GDM1 (cell line): ENCODE data around the gene LCE2A.
"Not testable (repeated sequence)": the region's sequence is repeated elsewhere in the genome, so short reads cannot be mapped to it uniquely, and the experiment has no call there.

ENCODE experiments used
- DNase-seq: peaks from one replicate; lab custom pipeline; 2025; lab: John Stamatoyannopoulos, UW

The LCE2A gene, protein sequence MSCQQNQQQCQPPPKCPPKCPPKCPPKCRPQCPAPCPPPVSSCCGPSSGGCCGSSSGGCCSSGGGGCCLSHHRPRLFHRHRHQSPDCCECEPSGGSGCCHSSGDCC

DNA sequence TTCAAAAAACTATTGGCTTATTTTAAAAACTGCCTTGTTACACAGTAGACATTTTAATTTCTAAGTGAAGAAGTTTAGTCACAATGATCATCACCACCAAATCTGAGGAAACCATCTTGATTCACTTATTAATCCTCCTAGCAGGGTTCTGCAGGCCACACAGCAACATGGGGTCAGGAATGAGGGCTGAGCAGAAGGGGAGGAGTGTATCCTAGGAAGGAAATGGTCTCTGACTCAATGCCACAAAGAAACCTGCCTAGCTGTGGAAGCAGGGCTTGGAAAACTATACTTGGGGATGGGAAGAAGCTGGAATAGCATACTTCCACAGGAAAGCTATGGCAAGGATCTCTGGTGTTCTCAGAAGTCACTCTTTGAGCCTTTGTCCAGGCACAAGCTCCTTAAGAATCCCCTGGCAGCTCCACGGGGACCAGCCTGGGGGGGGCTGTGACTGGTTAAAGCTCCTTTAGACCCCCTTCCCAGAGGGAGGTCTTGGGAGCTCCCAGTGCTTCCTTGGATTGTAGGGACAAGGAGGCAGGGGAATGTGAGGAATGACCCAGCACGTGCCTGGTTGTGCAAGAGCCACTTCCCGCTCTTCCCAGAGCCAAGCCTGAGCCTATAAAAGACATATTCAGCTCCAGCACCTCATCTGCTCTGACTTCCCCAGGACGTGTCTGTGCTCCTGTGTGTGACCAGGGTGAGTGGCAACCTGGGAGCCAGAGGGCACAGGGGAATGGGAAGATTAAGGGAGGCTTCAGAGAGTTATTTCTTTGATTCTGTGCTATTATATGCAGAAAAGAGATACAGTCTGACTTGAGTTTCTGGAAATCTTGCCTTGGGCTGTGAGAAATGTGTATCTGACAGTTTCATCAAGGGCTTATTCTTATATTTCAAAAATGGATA is at the start of gene LCE2A:
LCE2A (plus strand) TSS at position 645 of the 900 bp plus-strand sequence. CDS start 557 bp downstream, outside the sequence.
- no peak for DNase-seq

DNA sequence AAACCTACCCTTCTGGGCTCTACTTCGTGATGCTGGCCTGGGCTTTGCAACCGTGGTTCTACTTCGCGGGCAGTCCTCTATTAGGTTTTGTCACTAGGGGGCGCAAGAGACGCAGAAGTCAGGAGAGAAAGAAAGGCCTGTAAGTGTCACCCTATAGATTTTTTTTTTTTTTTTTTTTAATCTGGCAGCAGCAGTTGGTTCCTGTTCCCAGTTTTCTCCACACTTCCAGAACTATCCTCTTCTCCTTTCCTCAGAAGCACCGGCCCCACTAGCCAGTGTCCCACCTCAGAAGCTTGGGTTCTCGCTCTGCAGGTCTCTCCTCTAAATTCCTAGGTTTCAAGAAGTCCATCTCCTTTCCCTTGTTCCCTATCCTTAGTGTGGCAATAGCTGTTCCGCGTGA is 44.0 kb upstream of the LCE2A start:
- peak; percentile 19 for DNase-seq

DNA sequence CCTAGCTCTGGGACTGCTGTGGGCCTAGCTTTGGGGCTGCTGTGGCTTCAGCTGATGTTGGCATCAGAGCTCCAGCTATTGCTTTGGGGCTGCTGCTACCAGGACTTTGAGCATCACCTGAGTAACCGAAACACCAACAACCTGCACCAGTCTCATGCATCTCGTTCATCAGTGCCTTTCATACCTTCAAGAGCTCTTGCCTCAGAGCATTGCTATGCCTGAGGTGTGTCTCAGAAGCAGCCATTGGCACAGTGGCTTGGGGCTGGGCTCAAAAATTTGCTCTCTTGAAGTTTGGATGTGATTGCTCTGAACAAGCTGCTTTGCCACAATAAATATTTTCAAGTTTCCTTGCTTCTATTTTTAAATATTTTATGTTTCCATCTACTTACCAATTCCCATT is 41.7 kb upstream of the LCE2A start:
- no peak for DNase-seq

DNA sequence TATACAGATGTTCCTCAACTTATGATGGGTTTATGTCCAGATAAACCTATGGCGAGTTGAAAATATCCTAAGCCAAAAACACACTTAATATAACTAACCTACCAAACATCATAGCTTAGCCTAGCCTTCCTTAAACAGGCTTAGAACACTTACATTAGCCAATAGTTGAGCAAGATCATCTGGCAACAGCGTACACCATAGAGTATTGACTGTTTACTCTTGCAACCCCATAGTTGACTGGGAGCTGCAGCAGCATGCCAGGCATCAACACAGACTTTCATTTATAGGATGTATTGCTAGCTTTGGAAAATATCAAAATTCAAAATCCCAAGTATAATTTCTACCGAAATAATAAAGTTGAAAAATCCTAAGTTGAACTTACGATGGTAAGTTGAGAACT is 40.5 kb upstream of the LCE2A start:
- DNase-seq = no peak

DNA sequence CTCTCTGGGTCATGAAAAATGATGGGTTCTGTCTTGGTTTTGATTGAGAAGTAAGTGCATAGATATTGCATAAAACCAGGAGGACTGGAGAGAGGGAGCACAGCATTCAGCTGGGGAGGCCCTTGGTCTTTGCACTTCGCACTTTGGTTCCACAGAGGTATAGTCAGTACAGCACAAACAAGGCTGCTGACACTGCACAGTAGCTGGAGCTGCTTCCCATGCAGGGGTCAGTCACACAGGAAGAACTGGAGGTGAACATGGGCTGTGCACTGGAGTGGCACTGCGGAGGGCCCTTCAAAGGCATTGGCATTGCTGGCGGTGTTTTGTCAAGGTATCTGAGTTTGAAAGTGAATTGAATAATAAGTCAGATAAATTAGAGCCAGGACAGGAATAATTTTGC is 39.5 kb upstream of the LCE2A start:
- DNase-seq = no peak

DNA sequence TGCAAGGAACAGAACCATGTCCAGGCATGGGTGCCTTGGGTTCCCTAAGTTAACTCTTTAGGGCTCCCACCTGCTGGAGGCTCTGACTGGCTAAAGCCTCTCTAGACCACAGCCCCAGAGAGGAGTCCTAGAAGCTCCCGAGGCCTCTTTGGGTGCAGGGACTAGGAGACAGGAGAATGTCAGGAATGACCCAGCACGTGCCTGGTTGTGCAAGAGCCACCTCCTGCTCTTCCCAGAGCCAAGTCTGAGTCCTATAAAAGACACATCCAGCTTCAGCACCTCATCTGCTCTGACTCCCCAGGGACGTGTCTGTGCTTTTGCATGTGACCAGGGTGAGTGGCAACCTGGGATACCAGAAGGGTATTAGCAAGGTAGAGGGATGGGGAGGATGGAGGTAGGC is 35.0 kb upstream of the LCE2A start, which contains the start of gene LCE2D:
LCE2D (plus strand) TSS at position 283 of the 400 bp plus-strand sequence. CDS start 726 bp downstream, outside the sequence.
- DNase-seq = no peak

DNA sequence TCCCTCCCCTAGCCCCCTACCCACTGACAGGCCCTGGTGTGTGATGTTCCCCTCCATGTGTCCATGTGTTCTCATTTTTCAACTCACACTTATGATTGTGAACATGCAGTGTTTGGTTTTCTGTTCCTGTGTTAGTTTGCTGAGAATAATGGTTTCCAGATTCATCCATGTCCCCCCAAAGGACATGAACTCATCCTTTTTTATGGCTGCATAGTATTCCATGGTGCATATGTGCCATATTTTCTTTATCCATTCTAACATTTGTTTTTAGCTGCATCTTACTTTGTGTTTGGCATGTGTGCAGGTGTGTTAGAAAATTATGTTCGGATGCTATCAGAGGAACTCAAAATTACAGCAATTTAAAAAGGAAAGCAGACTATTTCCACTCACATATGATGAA is 32.0 kb upstream of the LCE2A start:
- DNase-seq = not testable (repeated sequence)

DNA sequence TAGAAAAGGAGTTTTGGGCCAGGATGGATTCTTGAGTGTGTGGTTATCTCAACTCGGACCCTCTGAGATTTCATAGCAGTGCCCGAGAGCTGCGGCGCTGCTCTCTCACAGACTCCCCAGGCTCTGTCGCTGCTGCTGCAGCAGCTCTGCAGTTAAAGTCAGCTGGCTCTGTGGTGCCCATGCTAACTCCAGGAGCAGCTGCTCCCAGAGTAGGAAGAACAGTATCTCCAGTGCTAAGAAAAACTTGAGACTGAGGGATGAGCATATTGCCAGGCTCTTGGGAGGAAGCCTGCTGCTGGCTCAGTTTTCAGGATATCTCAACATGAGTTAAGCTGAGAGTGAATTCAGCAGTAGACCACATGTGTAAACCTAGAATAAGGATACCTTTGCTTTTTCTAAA is 30.5 kb upstream of the LCE2A start:
- no peak for DNase-seq

DNA sequence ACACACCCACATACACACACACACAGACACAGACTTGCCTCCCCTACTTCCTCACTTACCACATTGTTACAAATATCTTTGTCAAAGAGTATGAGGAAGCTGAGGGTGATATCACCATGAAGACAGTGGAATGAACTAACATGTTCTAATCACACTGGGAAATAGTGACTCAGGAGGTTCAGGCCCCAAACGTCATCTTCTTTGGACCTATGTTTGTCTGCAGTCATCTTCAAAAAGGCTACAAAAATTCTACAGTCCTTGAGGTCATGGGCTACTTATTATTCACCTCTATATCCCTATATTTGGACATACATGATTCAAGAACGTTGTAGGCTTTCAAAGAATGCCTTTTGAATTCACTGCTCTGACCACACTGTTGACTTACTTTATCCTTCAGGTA is 25.1 kb upstream of the LCE2A start:
- no peak for DNase-seq

DNA sequence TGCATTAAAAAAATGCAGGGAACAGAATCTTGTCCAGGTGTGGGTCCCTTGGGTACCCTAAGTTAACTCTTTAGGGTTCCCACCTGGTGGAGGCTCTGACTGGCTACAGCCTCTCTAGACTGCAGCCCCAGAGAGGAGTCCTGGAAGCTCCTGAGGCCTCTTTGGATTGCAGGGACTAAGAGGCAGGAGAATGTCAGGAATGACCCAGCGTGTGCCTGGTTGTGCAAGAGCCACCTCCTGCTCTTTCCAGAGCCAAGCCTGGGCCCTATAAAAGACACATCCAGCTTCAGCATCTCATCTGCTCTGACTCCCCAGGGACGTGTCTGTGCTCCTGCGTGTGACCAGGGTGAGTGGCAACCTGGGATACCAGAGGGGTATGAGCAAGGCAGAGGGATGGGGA is 23.2 kb upstream of the LCE2A start, which contains the start of gene LCE2C:
LCE2C (plus strand) TSS at position 297 of the 400 bp plus-strand sequence. CDS start 737 bp downstream, outside the sequence.
- DNase-seq = not testable (repeated sequence)

DNA sequence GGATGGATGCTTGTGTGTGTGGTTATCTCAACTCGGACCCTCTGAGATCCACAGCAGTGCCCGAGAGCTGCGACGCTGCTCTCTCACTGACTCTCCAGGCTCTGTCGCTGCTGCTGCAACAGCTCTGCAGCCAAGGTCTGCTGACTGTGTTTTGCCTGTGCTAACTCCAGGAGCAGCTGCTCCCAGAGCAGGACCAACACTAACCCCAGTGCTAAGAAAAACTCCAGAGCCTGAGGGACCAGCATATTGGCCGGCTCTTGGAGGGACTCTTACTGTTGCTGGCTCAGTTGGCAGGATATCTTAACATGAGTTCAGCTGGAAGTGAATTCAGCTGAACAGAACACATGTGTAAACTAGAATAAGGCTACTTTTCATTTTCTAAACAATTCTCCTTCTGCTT is 18.7 kb upstream of the LCE2A start:
- no peak for DNase-seq

DNA sequence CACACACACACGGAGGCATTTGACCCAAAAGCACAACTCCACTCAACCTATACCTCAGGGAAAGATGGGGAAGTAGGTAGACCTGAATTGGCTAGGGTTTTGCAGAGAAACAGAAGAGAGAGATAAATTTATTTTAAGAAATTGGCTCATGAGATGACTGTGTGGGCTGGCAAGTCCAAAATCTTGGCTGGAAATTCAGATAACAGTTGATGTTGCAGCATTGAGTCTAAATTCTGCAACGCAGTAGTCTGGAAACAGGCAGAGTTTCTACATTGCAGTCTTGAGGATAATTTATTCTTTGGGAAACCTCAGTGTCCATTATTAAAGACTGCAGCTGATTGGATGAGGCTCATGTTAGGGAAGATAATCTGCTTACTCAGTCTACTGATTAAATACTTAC is 16.5 kb upstream of the LCE2A start:
- no peak for DNase-seq

DNA sequence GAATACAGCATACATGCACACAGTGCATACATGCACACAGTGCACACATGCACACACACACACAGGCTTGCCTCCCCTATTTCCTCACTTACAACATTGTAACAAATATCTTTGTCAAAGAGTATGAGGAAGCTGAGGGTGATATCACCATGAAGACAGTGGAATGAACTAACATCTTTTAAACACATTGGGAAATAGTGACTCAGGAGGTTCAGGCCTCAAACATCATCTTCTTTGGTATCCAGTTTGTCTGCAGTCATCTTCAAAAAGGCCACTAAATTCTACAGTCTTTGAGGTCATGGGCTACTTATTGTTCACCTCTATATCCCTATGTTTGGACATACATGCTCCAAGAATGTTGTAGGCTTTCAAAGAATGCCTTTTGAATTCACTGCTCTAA is 14.3 kb upstream of the LCE2A start:
- DNase-seq = no peak

DNA sequence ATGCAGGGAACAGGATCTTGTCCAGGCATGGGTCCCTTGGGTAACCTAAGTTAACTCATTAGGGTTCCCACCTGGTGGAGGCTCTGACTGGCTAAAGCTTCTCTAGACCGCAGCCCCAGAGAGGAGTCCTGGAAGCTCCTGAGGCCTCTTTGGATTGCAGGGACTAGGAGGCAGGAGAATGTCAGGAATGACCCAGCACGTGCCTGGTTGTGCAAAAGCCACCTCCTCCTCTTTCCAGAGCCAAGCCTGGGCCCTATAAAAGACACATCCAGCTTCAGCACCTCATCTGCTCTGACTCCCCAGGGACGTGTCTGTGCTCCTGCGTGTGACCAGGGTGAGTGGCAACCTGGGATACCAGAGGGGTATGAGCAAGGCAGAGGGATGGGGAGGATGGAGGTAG is 12.3 kb upstream of the LCE2A start, which contains the start of gene LCE2B:
LCE2B (plus strand) TSS at position 301 of the 400 bp plus-strand sequence. CDS start 721 bp downstream, outside the sequence.
- DNase-seq = not testable (repeated sequence)

DNA sequence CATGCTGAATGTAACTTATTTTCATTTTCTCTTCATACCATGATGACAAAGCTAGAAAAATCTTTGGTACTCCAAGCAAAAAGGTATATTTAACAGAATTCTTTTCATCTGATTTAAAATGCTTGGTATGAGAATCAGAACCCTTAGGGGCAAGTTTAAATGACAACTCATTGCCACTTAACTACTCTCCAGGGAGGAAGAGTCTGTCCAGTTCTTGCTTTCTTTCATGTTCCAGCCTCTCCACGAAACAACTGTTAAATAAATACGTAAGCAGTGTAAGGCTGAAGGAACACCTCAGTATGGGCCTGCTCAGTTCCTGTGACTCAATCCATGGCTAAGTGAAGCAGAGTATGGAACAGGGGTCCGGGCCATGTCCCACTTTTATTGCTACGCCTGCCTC is 1.6 kb downstream of the LCE2A start:
- DNase-seq = no peak

DNA sequence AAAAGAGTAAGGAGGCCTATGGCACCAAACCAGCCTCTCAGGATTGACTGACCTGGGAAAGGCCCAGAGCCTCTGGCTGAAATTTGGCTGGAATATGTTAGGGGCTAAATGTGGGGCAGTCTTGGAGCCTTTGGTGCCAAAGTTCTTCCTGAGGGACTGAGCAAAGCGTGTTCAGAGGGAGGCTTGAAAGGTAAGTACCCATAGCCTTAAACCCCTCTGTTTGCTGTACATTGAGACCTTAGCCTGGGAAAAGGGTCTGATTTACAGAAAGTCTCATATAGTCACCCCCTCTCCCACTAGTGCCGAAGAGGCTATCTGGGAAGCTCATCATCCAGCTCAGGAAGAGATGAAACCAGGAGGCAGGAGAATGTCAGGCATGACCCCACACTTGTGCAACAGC is 9.7 kb downstream of the LCE2A start, which contains the start of gene LCE4A:
LCE4A (plus strand) TSS at position 301 of the 400 bp plus-strand sequence. CDS start 916 bp downstream, outside the sequence.
- no peak for DNase-seq

DNA sequence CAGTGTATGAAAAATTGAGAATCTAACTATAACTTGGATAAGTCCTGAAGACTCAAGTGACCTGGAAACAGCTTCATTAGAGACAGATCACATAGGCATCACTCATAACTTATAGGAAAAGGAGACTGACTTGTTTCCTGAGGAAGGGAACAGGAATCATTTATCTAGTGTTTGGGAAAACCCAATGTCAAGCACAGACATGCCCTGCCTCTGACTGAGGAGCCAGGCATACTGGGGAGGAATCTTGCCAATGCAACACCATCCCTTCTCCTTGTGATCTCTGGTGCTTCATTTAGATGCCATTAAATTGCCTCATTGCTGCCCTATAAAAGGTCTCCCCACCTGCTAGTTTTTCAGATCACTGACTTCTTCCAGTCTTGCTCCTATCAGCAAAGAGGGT is 20.1 kb downstream of the LCE2A start:
- no peak for DNase-seq

DNA sequence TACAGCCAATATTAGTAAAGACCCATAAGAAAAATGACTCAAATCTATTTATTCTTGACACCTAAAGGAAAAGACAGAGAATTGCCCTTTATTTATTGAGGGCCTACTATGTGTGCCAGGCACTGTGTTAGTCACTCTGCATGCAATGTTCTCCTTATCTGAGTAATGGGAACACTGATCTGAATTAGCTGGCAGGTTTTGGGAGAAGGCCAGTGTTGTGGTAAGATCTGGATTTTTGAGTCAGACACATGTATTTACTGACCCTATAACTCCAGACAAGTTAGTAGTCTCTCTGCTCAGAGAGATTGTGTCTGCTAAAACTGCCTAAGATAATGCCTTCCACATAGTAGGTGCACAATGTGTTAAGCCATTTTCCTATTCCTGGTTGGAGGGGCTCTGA is 27.1 kb downstream of the LCE2A start:
- no peak for DNase-seq

DNA sequence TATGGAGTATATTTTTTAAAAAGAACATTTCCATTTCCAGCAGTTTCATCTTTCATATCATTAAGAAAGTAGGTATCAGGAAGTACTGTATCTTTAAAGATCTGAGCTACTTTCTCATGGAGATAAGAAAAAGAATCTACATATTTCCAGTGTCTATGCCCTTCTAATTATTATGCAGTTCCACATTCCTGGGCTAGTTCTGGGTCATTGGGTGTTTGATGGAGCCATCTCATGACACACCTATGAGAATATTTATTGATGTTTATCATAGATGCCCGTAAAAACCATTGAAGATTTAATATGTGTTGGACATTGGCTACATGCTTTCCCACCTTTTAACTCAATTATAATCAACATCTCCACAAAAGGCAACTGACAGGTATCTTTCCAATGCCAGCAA is 30.8 kb downstream of the LCE2A start:
- no peak for DNase-seq

DNA sequence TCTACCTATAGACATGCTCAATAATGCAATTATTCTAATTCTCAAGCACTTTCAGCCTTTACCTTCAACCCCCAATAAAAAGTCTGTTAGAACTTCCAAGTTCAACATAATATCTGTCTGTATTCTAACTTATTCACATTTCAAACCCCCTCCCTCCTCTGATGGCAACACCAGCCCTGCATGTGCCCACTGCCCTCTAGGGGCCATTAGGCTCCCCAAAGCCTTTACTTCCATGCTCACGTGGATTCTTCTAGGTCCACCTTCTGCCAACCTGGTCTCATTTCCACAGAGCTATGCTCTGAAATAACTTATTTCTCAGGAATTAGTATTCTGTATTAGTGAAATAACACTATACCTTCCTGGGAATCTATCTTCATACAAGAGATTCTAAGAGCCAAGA is 37.5 kb downstream of the LCE2A start:
- no peak for DNase-seq

DNA sequence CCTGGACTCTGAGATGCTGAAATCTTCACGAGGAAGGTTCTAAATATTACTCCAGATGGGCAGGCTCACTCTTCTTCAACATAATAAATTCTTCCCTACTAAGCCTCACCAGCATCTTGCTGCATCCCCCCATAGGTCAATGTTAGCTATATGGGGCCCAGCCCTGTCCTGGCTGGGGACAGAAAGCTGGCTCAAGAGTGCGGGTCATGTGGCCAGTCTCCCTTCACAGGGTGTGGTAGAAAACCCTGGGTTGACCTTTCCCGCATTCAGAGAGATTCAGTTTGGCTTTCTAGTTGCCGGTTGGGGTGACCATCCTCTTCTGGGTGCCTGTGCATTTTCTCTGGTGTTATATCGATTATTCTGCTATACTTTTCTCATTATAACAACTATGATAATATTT is 39.9 kb downstream of the LCE2A start:
- DNase-seq = no peak

DNA sequence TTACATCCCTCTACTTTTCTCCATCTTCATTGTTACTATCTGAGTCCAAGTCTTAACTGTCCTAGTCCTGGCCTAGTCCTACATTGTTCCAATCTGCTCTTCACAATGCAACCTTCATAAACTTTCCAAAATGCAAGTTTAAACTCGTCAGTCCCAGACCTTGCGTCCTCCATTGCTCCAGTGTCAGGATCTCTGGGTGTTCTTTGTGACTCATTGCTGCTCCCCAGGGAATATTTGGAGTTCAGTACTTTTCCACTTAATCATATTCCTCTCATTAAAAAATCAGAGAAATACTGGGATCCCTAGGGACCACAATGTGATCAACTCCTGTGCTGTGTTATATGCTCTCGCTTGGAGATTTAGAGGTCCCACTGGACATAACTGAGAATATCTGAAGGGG is 41.7 kb downstream of the LCE2A start:
- DNase-seq = no peak

DNA sequence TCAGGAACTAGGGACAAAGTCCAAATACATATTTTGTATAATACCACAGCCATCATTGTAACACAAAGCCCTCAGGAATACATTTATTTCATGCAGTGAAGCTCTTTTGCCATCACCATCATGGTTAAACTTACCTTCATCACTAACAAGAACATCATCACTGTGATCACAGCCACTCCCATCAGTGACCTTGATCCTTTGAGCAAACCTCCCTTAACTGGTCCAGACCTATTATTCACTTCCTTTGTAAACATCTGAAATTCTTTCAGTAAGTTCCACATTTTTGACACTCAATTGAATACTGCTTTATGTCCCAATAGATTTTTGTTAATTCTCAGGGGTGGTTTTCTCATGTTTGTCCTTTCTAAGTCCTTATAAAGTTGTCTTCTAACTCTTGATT is 43.5 kb downstream of the LCE2A start:
- no peak for DNase-seq
